Duodenal mucosa (tissue), 2 donors: ENCODE data around the gene SPPL2A.

Experiments used
- H3K27ac ChIP-seq: one replicate; pipeline ENCODE4 v1.7.0; 2013; ENCODE audit warnings: low read depth, low read length
- H3K27me3 ChIP-seq, 2 donors: one replicate each; pipeline ENCODE4 v1.7.0; 2013; ENCODE audit warnings: low read length in 2 of 2, control low read depth in 1 of 2; ENCODE audit not compliant: insufficient read depth in 2 of 2, control insufficient read depth in 1 of 2
- H3K36me3 ChIP-seq, 2 donors: one replicate each; pipeline ENCODE4 v1.7.0; 2013; ENCODE audit warnings: low read length in 2 of 2, control low read depth in 1 of 2; ENCODE audit not compliant: insufficient read depth in 2 of 2, control insufficient read depth in 1 of 2
- H3K4me1 ChIP-seq, 2 donors: one replicate each; pipeline ENCODE4 v1.7.0; 2013; ENCODE audit warnings: low read length in 2 of 2, control low read depth in 1 of 2; ENCODE audit not compliant: insufficient read depth in 2 of 2, control insufficient read depth in 1 of 2
- H3K4me3 ChIP-seq, 2 donors: one replicate each; pipeline ENCODE4 v1.7.0; 2013; ENCODE audit warnings: low read length in 2 of 2, low read depth in 1 of 2
- H3K9ac ChIP-seq, 2 donors: one replicate each; pipeline ENCODE4 v1.7.0; 2013; ENCODE audit warnings: low read length in 2 of 2, low read depth in 1 of 2
- H3K9me3 ChIP-seq, 2 donors: one replicate each; pipeline ENCODE4 v1.7.0; 2013; ENCODE audit warnings: low read length in 2 of 2, control low read depth in 1 of 2; ENCODE audit not compliant: control insufficient read depth in 1 of 2

Gene SPPL2A

DNA sequence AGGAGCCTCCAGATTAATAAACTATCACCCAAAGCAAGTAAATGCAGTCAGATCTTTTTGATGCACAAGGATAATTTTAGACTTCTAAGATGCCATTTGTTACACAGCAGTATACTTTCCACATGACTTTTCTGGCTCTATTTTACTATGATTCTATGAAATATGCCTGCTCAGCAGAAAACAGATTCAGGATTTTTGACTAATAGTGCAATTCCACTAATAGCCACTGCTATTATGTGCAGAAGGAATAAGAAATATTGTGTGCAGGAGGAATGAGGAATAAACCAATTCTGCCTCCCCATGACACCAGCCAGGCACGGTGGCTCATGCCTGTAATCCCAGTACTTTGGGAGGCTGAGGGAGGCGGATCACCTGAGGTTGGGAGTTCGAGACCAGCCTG lies 11.5 kb upstream of the SPPL2A start:
- H3K27ac ChIP-seq = no peak overlapping the region
- H3K27me3 ChIP-seq = no peaks in the 10 kb centered on the region
- H3K4me3 ChIP-seq = no peak overlapping the region
- no peaks in the 10 kb centered on the region for H3K36me3 ChIP-seq
- H3K9me3 ChIP-seq = no peaks in the 10 kb centered on the region
- peaks cover 0 to 5% of the 10 kb centered on the region in 2 donors for H3K4me1 ChIP-seq
- H3K9ac ChIP-seq = no peak overlapping the region

DNA sequence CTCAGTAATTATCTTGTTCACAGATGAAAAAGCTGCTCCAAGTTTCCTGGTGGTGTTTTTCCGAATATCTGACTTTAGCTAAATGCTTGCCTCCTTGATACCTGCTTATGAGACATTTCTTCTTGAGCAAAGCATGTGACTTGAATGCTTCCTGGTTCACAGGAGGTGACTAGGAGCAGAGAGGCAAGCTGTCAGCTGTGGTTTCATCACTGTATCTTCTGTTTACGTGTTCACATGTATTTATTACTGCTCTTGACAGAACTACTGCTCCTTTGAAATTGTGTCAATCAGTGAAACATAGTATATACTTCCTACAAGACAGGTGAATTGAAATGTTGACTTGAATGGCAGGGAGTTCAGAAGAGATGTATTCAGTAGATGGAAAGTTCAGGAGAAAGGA lies 8.9 kb upstream of the SPPL2A start:
- no peaks in the 10 kb centered on the region for H3K36me3 ChIP-seq
- H3K9me3 ChIP-seq = no peaks in the 10 kb centered on the region
- peaks cover 0 to 5% of the 10 kb centered on the region in 2 donors for H3K4me1 ChIP-seq
- H3K9ac ChIP-seq = no peak overlapping the region
- no peaks in the 10 kb centered on the region for H3K27me3 ChIP-seq
- no peak overlapping the region for H3K27ac ChIP-seq
- no peak overlapping the region for H3K4me3 ChIP-seq

DNA sequence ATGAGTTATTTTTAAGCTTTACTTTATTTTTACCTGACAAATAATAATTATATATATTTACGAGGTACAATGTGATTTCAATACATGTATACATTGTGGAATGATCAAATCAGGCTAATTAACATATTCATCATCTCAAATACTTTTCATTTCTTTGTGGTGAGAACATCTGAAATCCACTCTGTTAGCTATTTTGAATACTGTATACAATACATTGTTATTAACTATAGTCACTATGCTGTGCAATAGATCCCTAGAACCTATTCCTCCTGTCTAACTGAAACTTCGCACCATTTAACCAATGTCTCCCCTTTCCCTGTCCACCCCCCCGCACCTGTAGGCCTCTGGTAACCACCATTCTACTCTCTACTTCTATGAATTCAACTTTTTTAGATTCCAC lies 7.9 kb upstream of the SPPL2A start:
- H3K4me3 ChIP-seq = no peak overlapping the region
- H3K36me3 ChIP-seq = no peaks in the 10 kb centered on the region
- no peak overlapping the region for H3K27ac ChIP-seq

DNA sequence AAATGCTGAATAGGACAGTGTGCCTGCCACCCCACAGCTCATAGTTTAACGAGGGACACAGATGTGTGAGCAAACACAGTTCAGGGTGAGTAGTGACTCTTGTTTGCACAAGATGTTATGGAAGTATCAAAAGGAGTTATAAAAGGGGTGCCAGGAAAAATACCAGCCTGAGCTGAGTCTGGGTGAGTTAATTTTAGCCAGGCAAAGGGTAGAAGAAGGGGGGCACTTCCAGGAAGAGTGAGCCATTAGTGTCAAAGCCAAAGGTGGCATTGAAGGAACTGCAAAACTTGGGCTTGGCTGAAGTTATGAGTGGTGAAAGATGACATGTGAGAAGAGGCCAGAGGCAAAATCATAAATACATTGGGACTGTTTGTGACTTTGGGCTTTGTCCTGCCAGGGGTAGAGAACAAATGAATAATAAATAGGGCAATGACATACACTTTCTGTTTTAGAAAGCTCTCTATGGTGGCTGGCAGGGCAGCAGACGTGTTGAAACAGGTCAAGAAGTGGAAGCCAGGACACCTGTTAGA lies 1.9 kb upstream of the SPPL2A start:
- Histone ChIP-seq H3K4me3 (no peak overlapping the region), H3K9me3 (no peaks in the 10 kb centered on the region), H3K27me3 (no peaks in the 10 kb centered on the region), H3K4me1 (peaks cover 5 to 16% of the 10 kb centered on the region in 2 donors), H3K36me3 (no peaks in the 10 kb centered on the region), H3K9ac (no peak overlapping the region), H3K27ac (no peak overlapping the region)

More for the DNA sequence above, 7.9 kb upstream of the SPPL2A start:
- Histone ChIP-seq H3K9me3 (no peaks in the 10 kb centered on the region), H3K27me3 (no peaks in the 10 kb centered on the region), H3K9ac (no peak overlapping the region), H3K4me1 (peaks cover 0 to 5% of the 10 kb centered on the region in 2 donors)

DNA sequence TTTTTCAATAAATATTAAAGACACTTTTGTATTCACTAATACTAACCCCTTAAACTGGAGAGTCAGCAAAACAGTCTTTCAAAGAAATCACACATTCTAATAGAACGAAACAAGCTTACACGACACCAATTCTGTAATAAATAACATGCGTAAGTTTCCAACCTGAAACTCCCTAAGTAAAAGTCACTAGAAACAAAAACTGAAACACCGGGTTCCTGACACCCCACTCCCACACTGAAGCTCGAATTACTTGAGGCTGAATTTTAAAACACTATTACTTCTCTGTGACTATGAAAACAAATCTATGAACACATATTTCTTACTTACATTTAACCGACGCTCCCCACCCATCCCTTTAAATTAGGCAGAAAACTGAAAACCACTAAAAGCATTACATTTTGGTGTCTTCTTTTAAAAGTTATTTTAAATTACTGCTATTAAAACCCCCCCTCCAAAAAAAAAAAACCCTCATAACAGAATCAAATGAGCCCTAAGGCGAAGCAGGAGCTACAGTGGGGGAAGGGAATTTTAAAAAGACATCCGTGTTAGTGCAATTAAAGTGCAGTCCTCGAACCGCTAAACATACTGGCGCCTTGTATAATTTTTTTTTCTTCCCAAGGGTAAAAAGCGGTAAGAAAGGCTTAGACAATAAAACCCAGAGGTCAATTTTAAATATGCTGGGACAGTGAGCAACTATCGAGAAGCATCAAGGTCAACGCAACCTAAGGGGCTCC lies 878 bp downstream of the SPPL2A start:
- no peaks in the 10 kb centered on the region for H3K27me3 ChIP-seq
- peaks cover 5 to 16% of the 10 kb centered on the region in 2 donors for H3K4me1 ChIP-seq
- peak overlapping the region; percentile 96 for H3K27ac ChIP-seq
- no peaks in the 10 kb centered on the region for H3K9me3 ChIP-seq
- peak overlapping the region; percentile 91 to 94 for H3K4me3 ChIP-seq
- H3K9ac ChIP-seq = peak overlapping the region; percentile 92 to 93
- no peaks in the 10 kb centered on the region for H3K36me3 ChIP-seq

DNA sequence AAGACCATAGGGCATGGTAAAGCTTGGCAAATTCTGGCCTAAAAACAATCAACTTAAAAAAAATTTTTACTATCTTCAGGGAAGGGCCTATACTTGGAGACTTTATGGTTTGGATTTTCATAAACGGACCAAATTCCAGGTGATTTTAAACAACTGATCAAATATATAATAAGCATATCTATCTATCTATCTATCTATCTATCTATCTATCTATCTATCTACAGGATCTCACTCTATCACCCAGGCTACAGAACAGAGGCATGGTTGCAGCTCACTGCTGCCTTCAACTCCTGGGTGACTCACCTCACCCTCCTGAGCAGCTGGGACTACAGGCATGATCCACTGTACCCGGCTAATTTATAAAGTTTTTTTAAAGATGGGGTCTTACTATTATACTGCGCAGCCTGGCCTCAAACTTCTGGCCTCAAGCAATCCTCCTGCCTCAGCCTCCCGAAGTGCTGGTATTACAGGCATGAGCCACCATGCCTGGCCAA lies 6.7 kb downstream of the SPPL2A start:
- no peak overlapping the region for H3K27ac ChIP-seq
- H3K9me3 ChIP-seq = no peaks in the 10 kb centered on the region
- no peaks in the 10 kb centered on the region for H3K36me3 ChIP-seq
- H3K9ac ChIP-seq = no peak overlapping the region
- H3K4me3 ChIP-seq = no peak overlapping the region
- peaks cover 0 to 7% of the 10 kb centered on the region in 2 donors for H3K4me1 ChIP-seq
- H3K27me3 ChIP-seq = no peaks in the 10 kb centered on the region

DNA sequence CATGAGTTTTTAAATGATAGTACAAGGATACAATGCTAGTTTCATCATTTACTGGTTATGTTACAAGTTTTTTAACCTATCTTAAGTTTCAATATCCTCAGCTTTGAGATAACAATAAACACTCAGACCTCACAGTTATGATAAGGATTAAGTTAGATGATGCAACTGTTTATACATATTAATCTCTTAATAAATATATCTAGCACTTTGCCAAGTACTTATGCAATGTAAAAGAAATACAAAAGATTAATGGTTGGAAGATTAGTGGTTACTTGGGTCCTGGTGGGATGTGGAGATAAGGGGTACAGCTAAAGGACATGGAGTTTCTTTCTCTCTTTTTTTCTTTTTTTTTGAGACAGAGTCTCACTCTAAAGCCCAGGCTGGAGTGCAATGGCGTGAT lies 12.0 kb downstream of the SPPL2A start:
- no peak overlapping the region for H3K27ac ChIP-seq
- no peak overlapping the region for H3K9ac ChIP-seq
- H3K4me1 ChIP-seq = no peaks in the 10 kb centered on the region
- H3K9me3 ChIP-seq = no peaks in the 10 kb centered on the region
- H3K36me3 ChIP-seq = peaks cover 0 to 6% of the 10 kb centered on the region in 2 donors
- no peaks in the 10 kb centered on the region for H3K27me3 ChIP-seq
- H3K4me3 ChIP-seq = no peak overlapping the region

DNA sequence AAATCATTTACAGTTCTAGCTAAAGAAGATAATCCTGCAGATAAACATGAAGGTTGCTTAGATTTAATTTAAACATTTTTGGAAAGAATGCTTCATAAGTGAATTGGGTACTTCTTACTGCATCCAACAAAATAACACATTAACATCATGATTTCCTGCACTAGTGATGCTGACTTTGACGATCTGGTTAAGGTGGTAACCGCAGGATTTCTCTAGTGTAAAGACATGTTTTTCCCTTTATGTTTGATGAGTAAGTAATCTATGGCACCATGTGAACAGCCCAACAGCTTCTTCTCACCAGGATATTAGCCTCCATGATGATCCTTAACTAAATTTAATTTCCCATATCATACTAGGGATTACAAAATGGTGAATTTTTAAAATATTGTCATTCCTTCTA lies 14.1 kb downstream of the SPPL2A start:
- H3K36me3 ChIP-seq = peaks cover 4 to 20% of the 10 kb centered on the region in 2 donors
- H3K9me3 ChIP-seq = no peaks in the 10 kb centered on the region
- H3K4me1 ChIP-seq = no peaks in the 10 kb centered on the region
- no peak overlapping the region for H3K4me3 ChIP-seq
- no peak overlapping the region for H3K9ac ChIP-seq
- H3K27ac ChIP-seq = no peak overlapping the region
- no peaks in the 10 kb centered on the region for H3K27me3 ChIP-seq

DNA sequence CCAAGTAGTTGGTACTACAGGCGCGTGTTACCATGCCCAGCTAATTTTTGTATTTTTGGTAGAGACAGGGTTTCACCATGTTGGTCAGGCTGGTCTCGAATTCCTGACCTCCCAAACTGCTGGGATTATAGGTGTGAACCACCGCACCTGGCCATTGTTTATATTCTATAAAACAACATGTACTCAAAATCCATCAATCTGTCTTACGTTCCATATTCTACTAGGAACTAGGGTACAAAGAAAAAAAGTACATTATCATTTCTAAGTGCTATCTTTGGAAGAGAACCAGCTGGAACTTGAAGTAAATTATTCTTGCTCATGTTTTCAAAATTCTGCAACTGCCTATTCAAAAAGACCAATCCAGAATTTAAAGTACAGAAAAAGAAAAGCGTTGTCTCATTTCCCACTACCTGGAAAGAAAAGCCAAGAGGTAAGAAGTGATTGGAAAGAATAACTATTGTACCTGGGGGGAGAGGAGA lies 15.2 kb downstream of the SPPL2A start:
- Histone ChIP-seq H3K9ac (no peak overlapping the region), H3K4me3 (no peak overlapping the region), H3K4me1 (no peaks in the 10 kb centered on the region), H3K36me3 (peaks cover 4 to 26% of the 10 kb centered on the region in 2 donors), H3K27ac (no peak overlapping the region), H3K27me3 (no peaks in the 10 kb centered on the region), H3K9me3 (no peaks in the 10 kb centered on the region)

DNA sequence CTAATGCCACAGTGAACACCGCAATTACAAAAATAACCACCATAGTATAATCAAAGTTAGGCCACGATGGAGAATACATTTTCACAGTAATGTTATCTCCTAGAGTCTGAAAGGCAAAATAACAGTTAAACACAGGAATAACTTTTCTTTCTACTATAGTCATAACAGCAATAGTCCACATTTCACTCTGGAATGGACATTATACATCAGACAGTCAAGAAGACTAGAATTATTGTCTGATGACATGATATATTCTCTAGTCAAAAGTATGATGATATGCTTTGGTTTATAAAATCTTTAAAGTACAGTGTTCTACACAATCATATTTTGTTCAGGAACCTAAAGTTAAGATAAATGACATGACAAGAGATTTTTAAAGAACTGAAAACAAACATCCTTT lies 18.0 kb downstream of the SPPL2A start:
- H3K9ac ChIP-seq = no peak overlapping the region
- H3K27me3 ChIP-seq = no peaks in the 10 kb centered on the region
- H3K4me3 ChIP-seq = no peak overlapping the region
- no peaks in the 10 kb centered on the region for H3K9me3 ChIP-seq
- no peak overlapping the region for H3K27ac ChIP-seq
- no peaks in the 10 kb centered on the region for H3K4me1 ChIP-seq
- H3K36me3 ChIP-seq = peaks cover 4 to 39% of the 10 kb centered on the region in 2 donors
